Esophagus muscularis mucosa (tissue), 4 donors: ENCODE measurements around the gene GALE.

Experiments used
- EP300 ChIP-seq: sonication (generic); formaldehyde crosslinking; IDR thresholded peaks from one replicate; pipeline ENCODE4 v1.6.1; 2017; ENCODE audit warnings: antibody characterized with exemption
- POLR2A ChIP-seq: fragments of 450-650 bp; IDR thresholded peaks from one replicate; pipeline ENCODE4 v1.6.1; 2017; ENCODE audit warnings: antibody characterized with exemption, moderate library complexity, mild to moderate bottlenecking, low read depth
- POLR2AphosphoS5 ChIP-seq, 2 donors: sonication (generic); formaldehyde crosslinking; IDR thresholded peaks; one replicate each; pipeline ENCODE4 v1.6.1; 2017; ENCODE audit warnings: antibody characterized with exemption in 2 of 2
- TF ChIP-seq, protein P1 (sequence below), 3 experiments: fragments of 200-600 bp in 2 of 3; fragments of 450-650 bp in 1 of 3; sonication (generic) in 2 of 3; IDR thresholded peaks; one replicate each; pipeline ENCODE4 v1.5.1; 2017 to 2019; ENCODE audit warnings: antibody characterized with exemption in 3 of 3, mild to moderate bottlenecking in 2 of 3, moderate library complexity in 1 of 3

DNA sequence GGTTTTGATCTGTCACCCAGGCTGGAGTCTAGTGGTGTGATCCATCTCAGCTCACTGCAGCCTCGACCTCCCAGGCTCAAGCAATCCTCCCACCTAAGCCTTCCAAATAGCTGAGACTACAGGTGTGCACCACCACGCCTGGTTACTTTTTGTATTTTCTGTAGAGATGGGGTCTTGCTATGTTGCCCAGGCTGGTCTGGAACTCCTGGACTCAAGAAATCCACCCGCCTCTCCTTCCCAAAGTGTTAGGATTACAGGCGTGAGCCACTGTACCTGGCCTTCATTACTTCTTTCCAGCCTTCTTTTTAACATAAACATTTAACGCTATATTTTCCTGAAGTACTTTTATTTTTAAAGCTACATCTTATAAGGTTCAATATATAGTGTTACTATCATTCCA, 43.1 kb upstream of the GALE start:
- TF ChIP-seq POLR2A: no peak
- TF ChIP-seq, protein P1, sequence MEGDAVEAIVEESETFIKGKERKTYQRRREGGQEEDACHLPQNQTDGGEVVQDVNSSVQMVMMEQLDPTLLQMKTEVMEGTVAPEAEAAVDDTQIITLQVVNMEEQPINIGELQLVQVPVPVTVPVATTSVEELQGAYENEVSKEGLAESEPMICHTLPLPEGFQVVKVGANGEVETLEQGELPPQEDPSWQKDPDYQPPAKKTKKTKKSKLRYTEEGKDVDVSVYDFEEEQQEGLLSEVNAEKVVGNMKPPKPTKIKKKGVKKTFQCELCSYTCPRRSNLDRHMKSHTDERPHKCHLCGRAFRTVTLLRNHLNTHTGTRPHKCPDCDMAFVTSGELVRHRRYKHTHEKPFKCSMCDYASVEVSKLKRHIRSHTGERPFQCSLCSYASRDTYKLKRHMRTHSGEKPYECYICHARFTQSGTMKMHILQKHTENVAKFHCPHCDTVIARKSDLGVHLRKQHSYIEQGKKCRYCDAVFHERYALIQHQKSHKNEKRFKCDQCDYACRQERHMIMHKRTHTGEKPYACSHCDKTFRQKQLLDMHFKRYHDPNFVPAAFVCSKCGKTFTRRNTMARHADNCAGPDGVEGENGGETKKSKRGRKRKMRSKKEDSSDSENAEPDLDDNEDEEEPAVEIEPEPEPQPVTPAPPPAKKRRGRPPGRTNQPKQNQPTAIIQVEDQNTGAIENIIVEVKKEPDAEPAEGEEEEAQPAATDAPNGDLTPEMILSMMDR (IDR thresholded peaks at IDR 0.05): no peak
- no peak for TF ChIP-seq POLR2AphosphoS5 (IDR thresholded peaks at IDR 0.05)
- TF ChIP-seq EP300: no peak
